ENCODE data around the gene DNAH17. TPM values are rescaled to one million over a fixed set of nuclear protein-coding genes. Genes with fewer than 3 reads are reported as not detected.
A peak's percentile ranks its signal among the peaks of the same experiment; 100 is the strongest.

The DNAH17 gene
- total and polyA plus RNA-seq, 2 of the 13 experiments (the other 11 are each of a cell fraction or from before 2014, with no cell fraction given) = 0.86 to 1.6 TPM

DNA sequence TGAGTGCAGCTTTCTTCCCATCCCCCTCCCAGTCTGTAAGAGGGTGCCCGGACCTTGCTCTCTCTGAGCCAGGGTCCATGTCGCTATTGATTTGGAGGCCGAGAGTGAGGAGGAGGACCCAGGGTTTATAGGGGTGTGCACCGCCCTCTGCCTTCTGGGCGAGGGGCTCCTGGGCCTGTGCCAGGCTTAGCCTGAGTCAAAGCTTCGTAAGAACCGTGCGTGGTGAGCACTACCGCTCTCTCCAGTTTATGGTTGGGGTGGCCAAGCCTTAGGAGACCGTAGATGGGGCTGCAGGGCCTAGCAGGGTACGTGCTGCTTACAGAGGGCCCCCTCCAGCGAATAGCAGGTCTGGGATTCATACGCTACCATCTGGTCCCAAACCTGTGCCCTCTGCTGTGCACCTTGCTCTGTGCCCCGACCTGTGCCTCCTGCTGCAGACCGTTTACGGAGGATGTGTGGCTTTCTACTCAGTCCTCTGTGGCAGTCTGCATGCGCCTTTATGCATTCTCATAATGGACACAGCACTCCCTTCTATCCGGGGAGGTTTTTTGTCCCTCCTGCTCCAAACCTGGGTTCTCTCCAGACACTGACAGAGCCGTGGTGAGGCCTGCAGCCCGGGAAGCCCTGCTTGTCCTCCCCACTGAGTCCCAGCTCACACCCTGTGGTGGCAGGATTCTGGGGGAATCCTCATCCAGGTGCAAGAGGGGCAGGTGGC, 144.0 kb downstream of the DNAH17 start (continued):
- TF ChIP-seq SRSF9 (IDR thresholded peaks at IDR 0.05; ENCODE audit: borderline replicate concordance, insufficient read depth, low read depth, low read length, poor library complexity, severe bottlenecking) (no peak), HOMEZ (CRISPR knock-in tag; IDR thresholded peaks at IDR 0.05; ENCODE audit: low read depth) (no peak), CAMTA2 (CRISPR knock-in tag; IDR thresholded peaks at IDR 0.05; ENCODE audit: borderline replicate concordance) (no peak), ZNF260 (CRISPR knock-in tag; IDR thresholded peaks at IDR 0.05; ENCODE audit: borderline replicate concordance, low read depth) (no peak), SNRNP70 (IDR thresholded peaks at IDR 0.05; ENCODE audit: low read depth, low read length) (no peak), ZNF367 (CRISPR knock-in tag; IDR thresholded peaks at IDR 0.05; ENCODE audit: borderline replicate concordance) (no peak), ZNF879 (CRISPR knock-in tag; IDR thresholded peaks at IDR 0.05) (no peak), SAP130 (CRISPR knock-in tag; IDR thresholded peaks at IDR 0.05; ENCODE audit: low read depth) (peak; percentile 39), GMEB1 (CRISPR knock-in tag; IDR thresholded peaks at IDR 0.05; ENCODE audit: borderline replicate concordance) (0 out of 2 replicates have a peak, but pooled peaks have one; percentile 16), MLX (CRISPR knock-in tag; IDR thresholded peaks at IDR 0.05) (no peak), NFATC3 (CRISPR knock-in tag; IDR thresholded peaks at IDR 0.05) (no peak), ZIK1 (CRISPR knock-in tag; IDR thresholded peaks at IDR 0.05; ENCODE audit: borderline replicate concordance, low read depth) (no peak; the same call in 1 of the 2 replicates), ZNF292 (CRISPR knock-in tag; IDR thresholded peaks at IDR 0.05; ENCODE audit: borderline replicate concordance, low read depth) (peak; percentile 17; the same call in 1 of the 2 replicates), MAFG (CRISPR knock-in tag; IDR thresholded peaks at IDR 0.05) (no peak), ZNF362 (CRISPR knock-in tag; IDR thresholded peaks at IDR 0.05; ENCODE audit: borderline replicate concordance) (no peak), RAD21 (CRISPR knock-in tag; IDR thresholded peaks at IDR 0.05) (no peak), MLLT10 (CRISPR knock-in tag; IDR thresholded peaks at IDR 0.05) (no peak), ETV5 (CRISPR knock-in tag; IDR thresholded peaks at IDR 0.05; ENCODE audit: borderline replicate concordance) (no peak; the same call in 1 of the 2 replicates), ZNF772 (CRISPR knock-in tag; IDR thresholded peaks at IDR 0.05) (no peak), GLI4 (CRISPR knock-in tag; IDR thresholded peaks at IDR 0.05; ENCODE audit: borderline replicate concordance) (no peak), ZNF639 (CRISPR knock-in tag; conservative IDR thresholded peaks at IDR 0.05) (no peak)
- TF ChIP-seq, protein P1, sequence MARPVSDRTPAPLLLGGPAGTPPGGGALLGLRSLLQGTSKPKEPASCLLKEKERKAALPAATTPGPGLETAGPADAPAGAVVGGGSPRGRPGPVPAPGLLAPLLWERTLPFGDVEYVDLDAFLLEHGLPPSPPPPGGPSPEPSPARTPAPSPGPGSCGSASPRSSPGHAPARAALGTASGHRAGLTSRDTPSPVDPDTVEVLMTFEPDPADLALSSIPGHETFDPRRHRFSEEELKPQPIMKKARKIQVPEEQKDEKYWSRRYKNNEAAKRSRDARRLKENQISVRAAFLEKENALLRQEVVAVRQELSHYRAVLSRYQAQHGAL (CRISPR knock-in tag; IDR thresholded peaks at IDR 0.05; ENCODE audit: not compliant biosample characterization) = no peak

Measured in HepG2 (cell line).